Fibroblast of skin of right quadriceps (primary cell): Measurements from ENCODE around the gene MRPL22.
"Not testable (repeated sequence)": the region's sequence is repeated elsewhere in the genome, so short reads cannot be mapped to it uniquely, and the experiment has no call there.

Experiments used
- DNase-seq: peaks from one replicate; pipeline ENCODE4 v3.0.0-alpha.2; 2013

The MRPL22 gene

DNA sequence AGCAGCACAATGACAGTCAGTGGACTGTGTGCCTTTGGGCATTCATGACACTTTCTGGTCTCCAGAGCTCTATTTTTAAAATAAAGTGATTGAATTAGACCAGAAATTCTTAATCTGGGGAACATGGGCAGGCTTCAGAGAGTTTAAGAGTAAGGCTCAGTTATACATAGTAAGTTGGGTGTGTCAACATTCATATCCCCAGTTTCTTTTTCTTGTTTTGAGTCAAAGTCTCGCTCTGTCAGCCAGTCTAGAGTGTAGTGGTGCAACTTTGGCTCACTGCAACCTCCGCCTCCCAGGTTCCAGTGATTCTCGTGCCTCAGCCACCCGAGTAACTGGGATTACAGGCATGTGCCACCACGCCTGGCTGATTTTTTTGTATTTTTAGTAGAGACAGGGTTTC lies 59.0 kb downstream of the MRPL22 start:
- no peak for DNase-seq

DNA sequence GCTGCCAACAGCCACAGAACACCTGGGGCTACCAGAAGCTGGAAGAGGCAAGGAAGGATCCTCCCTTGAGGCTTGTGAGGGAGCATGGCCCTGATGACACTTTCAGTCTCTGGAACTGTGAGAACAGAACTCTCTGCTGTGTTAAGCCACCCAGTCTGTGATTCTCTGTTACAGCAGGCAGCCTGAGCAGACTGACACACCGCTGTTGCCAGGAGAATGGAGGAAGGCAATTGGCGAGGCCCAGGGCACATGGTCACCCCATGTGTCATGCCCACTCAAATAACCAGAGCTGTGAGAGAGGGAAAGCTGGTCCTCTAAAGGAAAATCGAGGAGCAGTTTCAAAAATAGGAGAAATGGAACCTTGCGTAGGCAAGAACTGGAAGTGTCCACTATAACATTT lies 60.6 kb downstream of the MRPL22 start:
- no peak for DNase-seq

DNA sequence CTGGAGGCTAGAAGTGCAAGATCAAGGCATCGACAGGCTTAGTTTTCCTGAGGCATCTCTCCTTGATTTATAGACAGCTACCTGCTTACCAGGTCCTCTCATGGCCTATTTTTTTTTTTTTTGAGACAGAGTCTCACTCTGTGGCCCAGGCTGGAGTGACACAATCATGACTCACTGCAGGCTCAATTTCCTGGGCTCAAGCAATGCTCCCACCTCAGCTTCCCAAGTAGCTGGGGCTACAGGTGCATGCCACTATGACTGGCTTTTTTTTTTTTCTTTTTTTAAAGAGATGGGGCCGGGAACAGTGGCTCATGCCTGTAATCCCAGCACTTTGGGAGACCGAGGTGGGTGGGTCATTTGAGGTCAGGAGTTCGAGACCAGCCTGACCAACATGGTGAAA lies 61.8 kb downstream of the MRPL22 start:
- not testable (repeated sequence) for DNase-seq

DNA sequence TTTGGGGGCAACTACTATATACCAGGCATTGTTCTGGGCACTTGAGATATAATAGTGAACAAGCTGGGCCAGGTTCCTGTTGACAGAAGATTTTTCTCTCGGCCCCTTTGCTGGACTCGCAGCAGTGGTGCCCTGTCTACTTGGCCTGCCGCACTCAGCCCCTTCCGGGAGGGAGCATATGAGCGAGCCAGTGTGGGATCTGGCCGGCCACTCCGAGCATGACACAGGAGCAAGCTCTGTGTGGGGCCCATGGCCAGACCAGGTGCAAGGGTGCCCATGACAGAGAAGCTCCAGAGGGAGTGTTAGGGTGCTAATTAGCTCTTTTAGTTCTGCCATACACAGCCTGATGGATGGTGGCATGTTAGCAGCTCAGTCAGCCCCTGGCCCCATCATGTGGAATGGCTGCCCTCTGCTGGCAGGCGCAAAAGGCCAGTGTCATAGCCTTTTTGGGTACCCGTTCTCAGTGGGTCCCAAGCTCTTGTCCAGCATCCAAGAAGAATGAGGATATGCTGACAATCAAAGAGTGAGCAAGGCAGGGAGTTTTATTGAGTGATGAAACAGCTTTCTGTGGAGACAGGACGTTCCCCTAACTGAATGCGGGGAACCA lies 63.4 kb downstream of the MRPL22 start:
- DNase-seq: no peak

DNA sequence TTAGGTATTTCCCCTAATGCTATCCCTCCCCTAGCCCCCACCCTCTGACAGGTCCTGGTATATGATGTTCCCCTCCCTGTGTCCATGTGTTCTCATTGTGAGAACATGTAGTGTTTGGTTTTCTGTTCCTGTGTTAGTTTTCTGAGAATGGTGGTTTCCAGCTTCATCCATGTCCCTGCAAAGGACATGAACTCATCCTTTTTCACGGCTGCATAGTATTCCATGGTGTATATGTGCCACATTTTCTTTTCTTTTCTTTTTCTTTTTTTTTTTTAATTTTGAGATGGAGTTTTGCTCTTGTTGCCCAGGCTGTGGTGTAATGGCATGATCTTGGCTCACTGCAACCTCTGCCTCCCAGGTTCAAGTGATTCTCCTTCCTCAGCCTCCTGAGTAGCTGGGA lies 65.4 kb downstream of the MRPL22 start:
- DNase-seq: not testable (repeated sequence)

DNA sequence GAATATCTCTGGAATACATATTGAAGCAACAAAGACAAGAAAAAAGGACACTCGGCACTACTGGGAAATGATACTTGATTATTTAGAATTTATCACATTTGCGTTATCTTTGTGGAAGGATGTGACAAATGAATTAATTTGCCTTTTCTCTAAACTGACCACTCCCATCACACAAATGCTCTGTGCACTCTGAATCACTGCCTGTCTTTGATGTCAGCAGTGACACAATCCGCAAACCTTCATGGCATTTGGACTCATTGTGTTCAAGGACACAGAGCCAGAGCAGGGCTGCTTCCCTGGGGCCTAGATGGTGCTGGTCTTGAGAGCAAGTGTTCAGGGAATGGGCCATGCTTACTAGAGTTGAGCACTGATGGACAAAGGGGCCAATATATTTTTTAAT lies 67.8 kb downstream of the MRPL22 start:
- DNase-seq: no peak

DNA sequence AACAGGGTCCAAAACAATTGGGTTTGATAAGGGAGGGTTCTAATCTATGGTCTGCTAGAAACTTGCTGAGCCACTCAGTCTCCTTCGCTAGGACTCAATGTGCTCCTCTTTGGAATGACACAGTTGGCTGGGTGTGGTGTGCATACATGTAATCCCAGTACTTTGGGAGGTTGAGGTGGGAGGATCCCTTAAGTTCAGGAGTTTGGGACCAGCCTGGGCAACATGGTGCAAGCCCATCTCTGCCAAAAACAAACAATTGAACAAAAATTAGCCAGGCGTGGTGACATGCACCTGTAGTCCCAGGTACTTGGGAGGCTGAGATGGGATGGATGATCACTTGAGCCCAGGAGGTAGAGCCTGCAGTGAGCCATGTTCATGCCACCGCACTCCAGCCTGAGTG lies 70.0 kb downstream of the MRPL22 start:
- no peak for DNase-seq

DNA sequence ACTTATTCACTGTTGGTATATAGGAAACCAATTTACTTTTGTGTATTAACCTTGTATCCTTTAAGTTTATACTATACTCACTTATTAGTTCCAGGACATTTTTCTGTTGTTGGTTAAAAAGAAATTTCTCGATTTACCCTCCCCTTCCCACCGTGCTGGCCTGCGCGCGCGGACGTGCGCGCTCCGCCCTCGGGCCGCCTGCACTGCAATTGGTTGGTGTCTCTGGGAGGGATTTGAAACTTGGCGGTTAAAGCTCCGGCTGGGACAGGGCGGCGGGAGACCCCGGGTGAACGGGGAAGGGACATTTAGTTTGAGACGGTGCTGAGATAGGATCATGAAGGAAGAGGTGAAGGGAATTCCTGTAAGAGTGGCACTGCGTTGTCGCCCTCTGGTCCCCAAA lies 72.7 kb downstream of the MRPL22 start, which contains the start of gene KIF4B:
Gene KIF4B (plus strand): TSS at position 230 of the 400 bp plus-strand sequence. CDS start 105 bp downstream, at position 335.
- DNase-seq: no peak

DNA sequence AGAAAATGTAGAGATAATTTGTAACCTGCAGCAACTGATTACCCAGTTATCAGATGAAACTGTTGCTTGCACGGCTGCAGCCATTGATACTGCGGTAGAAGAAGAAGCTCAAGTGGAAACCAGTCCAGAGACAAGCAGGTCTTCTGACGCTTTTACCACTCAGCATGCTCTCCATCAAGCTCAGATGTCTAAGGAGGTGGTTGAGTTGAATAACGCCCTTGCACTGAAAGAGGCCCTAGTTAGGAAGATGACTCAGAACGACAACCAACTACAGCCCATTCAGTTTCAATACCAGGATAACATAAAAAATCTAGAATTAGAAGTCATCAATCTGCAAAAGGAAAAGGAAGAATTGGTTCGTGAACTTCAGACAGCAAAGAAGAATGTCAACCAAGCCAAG lies 74.4 kb downstream of the MRPL22 start:
- DNase-seq: no peak

DNA sequence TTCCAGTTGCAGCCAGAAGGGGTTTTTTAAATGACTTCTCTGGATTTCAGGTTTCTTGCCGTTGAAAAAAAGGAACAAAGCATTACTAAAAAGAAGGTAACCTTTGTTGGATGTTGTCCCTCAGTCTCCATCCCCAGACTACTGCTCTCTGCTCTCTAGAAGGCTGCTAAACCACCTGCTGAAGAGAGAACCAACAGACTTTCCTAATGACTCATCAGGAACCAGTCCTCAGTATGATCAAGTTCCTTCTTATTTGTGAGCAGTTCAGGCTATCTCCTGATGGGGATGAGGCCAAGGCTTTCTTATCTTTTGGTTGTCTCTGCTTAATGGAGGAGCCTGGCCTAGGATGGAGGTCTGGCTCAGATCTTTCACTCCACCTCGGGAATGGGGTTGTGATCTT lies 76.7 kb downstream of the MRPL22 start:
- no peak for DNase-seq
